ENCODE measurements around the gene BLZF1. TPM values are rescaled to one million over a fixed set of nuclear protein-coding genes. Genes with fewer than 3 reads are reported as not detected.

The BLZF1 gene
- total and polyA plus RNA-seq, 2 donors (not counting 1 experiment from before 2014, with no cell fraction given) = 5.9 to 21.3 TPM

DNA sequence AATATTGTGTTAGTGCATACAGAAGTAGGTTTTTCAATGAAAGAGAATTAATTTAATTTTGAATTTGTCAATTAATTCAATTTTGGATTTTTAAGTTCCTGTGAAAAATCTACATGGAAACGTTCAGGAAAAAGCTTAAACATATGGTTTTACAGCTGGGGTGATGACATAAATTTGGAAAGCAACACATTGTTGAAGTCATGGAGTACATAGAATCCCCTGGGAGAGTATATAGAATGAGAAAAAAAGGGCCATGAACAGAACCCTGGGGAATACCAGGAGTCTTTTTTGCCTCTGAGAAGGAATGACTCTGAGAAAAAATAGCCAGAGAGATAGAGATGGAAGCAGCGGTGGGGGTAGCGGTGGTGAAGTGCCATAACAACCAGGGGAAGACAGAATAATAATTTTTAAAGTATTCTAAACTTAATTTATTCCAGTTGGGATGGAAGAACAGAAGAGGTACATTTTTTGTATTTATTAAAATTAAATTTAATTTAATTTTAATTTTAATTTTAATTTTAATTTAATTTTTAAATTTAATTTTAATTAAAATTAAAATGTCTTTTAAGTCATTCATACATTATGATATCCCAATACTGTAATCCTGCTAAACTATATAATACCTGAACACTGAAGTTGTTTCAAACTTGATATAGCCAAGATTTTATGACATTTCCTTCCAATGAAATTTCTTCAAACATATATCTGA, 49.3 kb upstream of the BLZF1 start:
- intact Hi-C loops (cut with micrococcal nuclease) = no loop called here
- Histone ChIP-seq H3K4me2 (replicated peaks; ENCODE audit: low read depth, low read length, poor library complexity, severe bottlenecking) (no peak overlapping the region), H3K9me3 (ENCODE audit: control extremely low read depth in 1 of 3, control insufficient read depth in 2 of 3, insufficient read depth in 1 of 3, low read length in 2 of 3) (no peaks in the 10 kb centered on the region), H4K20me1 (ENCODE audit: control insufficient read depth, insufficient read depth, low read length, poor library complexity, severe bottlenecking) (no peaks in the 10 kb centered on the region), H3K27me3 (replicated peaks in 1 of 4; ENCODE audit: control extremely low read depth in 1 of 4, control insufficient read depth in 3 of 4, insufficient read depth in 4 of 4, low read length in 3 of 4) (no peaks in the 10 kb centered on the region), H3K4me1 (ENCODE audit: control insufficient read depth in 2 of 2, insufficient read depth in 2 of 2, low read length in 2 of 2) (no peaks in the 10 kb centered on the region), H3K79me2 (ENCODE audit: control insufficient read depth, insufficient read depth, low read length) (no peaks in the 10 kb centered on the region), H2AFZ (ENCODE audit: insufficient read depth, low read depth, low read length, poor library complexity, severe bottlenecking) (no peak overlapping the region), H3K36me3 (replicated peaks in 1 of 2; ENCODE audit: control extremely low read depth in 1 of 2, control insufficient read depth in 1 of 2, extremely low read depth in 1 of 2, insufficient read depth in 2 of 2, low read length in 1 of 2) (no peaks in the 10 kb centered on the region), H3K4me3 (ENCODE audit: control extremely low read depth in 1 of 5, extremely low read depth in 1 of 5, insufficient read depth in 1 of 5, low read depth in 2 of 5, low read length in 4 of 5) (no peak overlapping the region), H3K27ac (ENCODE audit: low read length in 2 of 2) (no peak overlapping the region), H3K9ac (ENCODE audit: low read length) (no peak overlapping the region)
- Mint-ChIP-seq H3K9me3 (ENCODE audit: insufficient read depth) (no peaks in the 10 kb centered on the region), H3K27me3 (no peaks in the 10 kb centered on the region), H3K27ac (no peak overlapping the region), H3K4me3 (no peak overlapping the region), H3K4me1 (no peaks in the 10 kb centered on the region)
- CTCF ChIA-PET = no interaction called here
- POLR2A ChIA-PET = no interaction called here
- ATAC-seq (ENCODE audit: low read depth) = no peak
- WGBS (ENCODE audit: insufficient coverage) = 70% methylated on average over 1 of the region's 3 CpGs
- no peak for TF ChIP-seq EZH2 (IDR thresholded peaks at IDR 0.05; ENCODE audit: borderline replicate concordance, insufficient read depth, low read depth, low read length, poor library complexity, severe bottlenecking)
- TF ChIP-seq, protein P1, sequence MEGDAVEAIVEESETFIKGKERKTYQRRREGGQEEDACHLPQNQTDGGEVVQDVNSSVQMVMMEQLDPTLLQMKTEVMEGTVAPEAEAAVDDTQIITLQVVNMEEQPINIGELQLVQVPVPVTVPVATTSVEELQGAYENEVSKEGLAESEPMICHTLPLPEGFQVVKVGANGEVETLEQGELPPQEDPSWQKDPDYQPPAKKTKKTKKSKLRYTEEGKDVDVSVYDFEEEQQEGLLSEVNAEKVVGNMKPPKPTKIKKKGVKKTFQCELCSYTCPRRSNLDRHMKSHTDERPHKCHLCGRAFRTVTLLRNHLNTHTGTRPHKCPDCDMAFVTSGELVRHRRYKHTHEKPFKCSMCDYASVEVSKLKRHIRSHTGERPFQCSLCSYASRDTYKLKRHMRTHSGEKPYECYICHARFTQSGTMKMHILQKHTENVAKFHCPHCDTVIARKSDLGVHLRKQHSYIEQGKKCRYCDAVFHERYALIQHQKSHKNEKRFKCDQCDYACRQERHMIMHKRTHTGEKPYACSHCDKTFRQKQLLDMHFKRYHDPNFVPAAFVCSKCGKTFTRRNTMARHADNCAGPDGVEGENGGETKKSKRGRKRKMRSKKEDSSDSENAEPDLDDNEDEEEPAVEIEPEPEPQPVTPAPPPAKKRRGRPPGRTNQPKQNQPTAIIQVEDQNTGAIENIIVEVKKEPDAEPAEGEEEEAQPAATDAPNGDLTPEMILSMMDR (IDR thresholded peaks at IDR 0.05) = no peak
- no peak for DNase-seq

DNA sequence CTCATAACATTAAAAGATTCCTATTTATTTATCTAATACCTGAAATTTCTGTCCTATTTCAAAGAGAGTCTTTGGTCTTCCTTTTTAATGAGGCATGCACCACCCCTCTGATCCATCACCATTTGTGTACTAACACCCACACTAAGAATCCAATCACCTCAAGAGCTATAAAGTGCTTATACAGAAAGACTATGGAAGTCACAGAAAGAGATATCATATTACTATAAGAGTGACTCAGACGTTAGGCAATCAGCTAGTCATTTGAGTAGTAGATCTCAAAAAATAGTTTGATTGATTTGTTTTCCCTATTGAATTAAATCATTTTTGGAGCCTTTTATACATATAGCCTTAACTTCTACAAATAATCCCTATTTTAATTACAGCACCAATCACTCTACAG, 46.5 kb upstream of the BLZF1 start:
- no peaks in the 10 kb centered on the region for H3K36me3 ChIP-seq (replicated peaks in 1 of 2; ENCODE audit: control extremely low read depth in 1 of 2, control insufficient read depth in 1 of 2, extremely low read depth in 1 of 2, insufficient read depth in 2 of 2, low read length in 1 of 2)
- no peaks in the 10 kb centered on the region for H3K79me2 ChIP-seq (ENCODE audit: control insufficient read depth, insufficient read depth, low read length)
- no peak overlapping the region for H3K4me2 ChIP-seq (replicated peaks; ENCODE audit: low read depth, low read length, poor library complexity, severe bottlenecking)
- H3K27ac Mint-ChIP-seq = no peak overlapping the region
- no peaks in the 10 kb centered on the region for H3K27me3 Mint-ChIP-seq
- H3K9me3 Mint-ChIP-seq (ENCODE audit: insufficient read depth) = no peaks in the 10 kb centered on the region
- no peaks in the 10 kb centered on the region for H3K27me3 ChIP-seq (replicated peaks in 1 of 4; ENCODE audit: control extremely low read depth in 1 of 4, control insufficient read depth in 3 of 4, insufficient read depth in 4 of 4, low read length in 3 of 4)
- intact Hi-C loops (cut with micrococcal nuclease) = no loop called here
- TF ChIP-seq, protein P1 (IDR thresholded peaks at IDR 0.05) = no peak
- no peak for TF ChIP-seq EZH2 (IDR thresholded peaks at IDR 0.05; ENCODE audit: borderline replicate concordance, insufficient read depth, low read depth, low read length, poor library complexity, severe bottlenecking)
- H3K4me1 Mint-ChIP-seq = peaks cover 4% of the 10 kb centered on the region
- no peak overlapping the region for H3K4me3 ChIP-seq (ENCODE audit: control extremely low read depth in 1 of 5, extremely low read depth in 1 of 5, insufficient read depth in 1 of 5, low read depth in 2 of 5, low read length in 4 of 5)
- POLR2A ChIA-PET = no interaction called here
- H4K20me1 ChIP-seq (ENCODE audit: control insufficient read depth, insufficient read depth, low read length, poor library complexity, severe bottlenecking) = no peaks in the 10 kb centered on the region
- WGBS (ENCODE audit: insufficient coverage) = no CpG with 5 or more reads among the region's 1 CpG
- no peak overlapping the region for H3K9ac ChIP-seq (ENCODE audit: low read length)
- no peak for ATAC-seq (ENCODE audit: low read depth)
- CTCF ChIA-PET = no interaction called here
- H2AFZ ChIP-seq (ENCODE audit: insufficient read depth, low read depth, low read length, poor library complexity, severe bottlenecking) = no peak overlapping the region
- H3K9me3 ChIP-seq (ENCODE audit: control extremely low read depth in 1 of 3, control insufficient read depth in 2 of 3, insufficient read depth in 1 of 3, low read length in 2 of 3) = no peaks in the 10 kb centered on the region
- DNase-seq = no peak
- H3K27ac ChIP-seq (ENCODE audit: low read length in 2 of 2) = no peak overlapping the region
- peaks cover 3 to 5% of the 10 kb centered on the region in 2 donors for H3K4me1 ChIP-seq (ENCODE audit: control insufficient read depth in 2 of 2, insufficient read depth in 2 of 2, low read length in 2 of 2)
- H3K4me3 Mint-ChIP-seq = no peak overlapping the region
